Measurements from ENCODE around the gene BRF1. TPM values are rescaled to one million over a fixed set of nuclear protein-coding genes. Genes with fewer than 3 reads are reported as not detected.

BRF1 gene
- total RNA-seq, 1 experiment from 2014 or later, result 41.2 TPM

DNA sequence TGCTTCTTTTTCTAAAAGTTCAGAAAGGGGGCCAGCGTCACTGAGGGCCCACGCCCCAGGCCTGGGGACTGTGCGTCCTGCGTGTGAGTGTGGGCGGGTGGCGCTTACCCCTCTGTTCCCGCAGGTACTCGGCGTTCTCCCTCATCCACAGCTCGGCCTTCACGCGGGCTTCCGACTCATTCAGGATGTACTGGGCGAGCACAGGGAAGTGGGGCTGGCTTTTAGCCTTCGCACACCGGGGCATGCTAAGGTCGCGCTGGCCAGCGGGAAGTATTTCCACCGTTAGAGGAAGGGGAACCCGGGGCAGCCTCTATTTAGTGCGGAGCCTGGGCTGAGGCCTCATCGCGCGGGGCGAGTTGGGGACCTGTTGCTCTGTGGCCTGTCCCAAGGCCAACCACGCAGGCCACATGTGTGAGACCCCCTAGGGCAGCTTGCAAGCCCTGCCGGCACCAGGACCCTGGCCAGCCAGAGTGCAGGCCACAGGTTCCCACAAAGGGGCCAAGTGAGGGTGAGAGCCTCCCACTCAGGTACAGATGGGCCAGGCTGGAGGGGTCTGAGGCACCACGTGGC, 81.7 kb downstream of the BRF1 start:
- ChIA-PET CTCF (no interaction called here), POLR2A (no interaction called here), RAD21 (ENCODE audit: low non-redundant PET in 1 of 2, low total read pairs in 2 of 2, uncharacterized antibody in 2 of 2, unreplicated experiment in 2 of 2) (no interaction called here)
- H3K9ac ChIP-seq (ENCODE audit: low read length), result no peak overlapping the region
- H2AFZ ChIP-seq (ENCODE audit: low read depth, low read length, poor library complexity, severe bottlenecking), result no peak overlapping the region
- no peaks in the 10 kb centered on the region for H3K9me2 ChIP-seq (ENCODE audit: insufficient read depth)
- H3K4me2 ChIP-seq (ENCODE audit: low read length), result no peak overlapping the region
- H3K79me2 ChIP-seq (ENCODE audit: insufficient read depth, low read length), result no peaks in the 10 kb centered on the region
- no peaks in the 10 kb centered on the region for H4K20me1 ChIP-seq (ENCODE audit: insufficient read depth)
- H3K36me3 ChIP-seq (ENCODE audit: control insufficient read depth in 1 of 2, insufficient read depth in 2 of 2, low read length in 2 of 2), result peaks cover 7 to 10% of the 10 kb centered on the region in 2 experiments; a peak in 3 of 4 replicates
- no peaks in the 10 kb centered on the region for H3K9me3 ChIP-seq (ENCODE audit: control insufficient read depth in 1 of 2, insufficient read depth in 1 of 2, low read depth in 1 of 2, low read length in 2 of 2)
- H3K4me1 ChIP-seq (ENCODE audit: control insufficient read depth in 1 of 2, insufficient read depth in 2 of 2, low read length in 2 of 2), result no peaks in the 10 kb centered on the region
- no peak for DNase-seq (ENCODE audit: low read depth, low spot score)
- H3K27ac ChIP-seq (ENCODE audit: low read depth, low read length), result no peak overlapping the region
- intact Hi-C loops (cut with micrococcal nuclease), result no loop called here
- no peaks in the 10 kb centered on the region for H3K27me3 ChIP-seq (ENCODE audit: insufficient read depth, low read length)
- TF ChIP-seq, protein P1, sequence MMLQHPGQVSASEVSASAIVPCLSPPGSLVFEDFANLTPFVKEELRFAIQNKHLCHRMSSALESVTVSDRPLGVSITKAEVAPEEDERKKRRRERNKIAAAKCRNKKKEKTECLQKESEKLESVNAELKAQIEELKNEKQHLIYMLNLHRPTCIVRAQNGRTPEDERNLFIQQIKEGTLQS (IDR thresholded peaks at IDR 0.05), result no peak
- TF ChIP-seq CBX3 (IDR thresholded peaks at IDR 0.05; ENCODE audit: low read depth) (no peak), ZNF274 (IDR thresholded peaks at IDR 0.05; ENCODE audit: low read depth, low read length) (no peak), SRF (IDR thresholded peaks at IDR 0.05; ENCODE audit: low read depth) (no peak), CEBPB (IDR thresholded peaks at IDR 0.05; ENCODE audit: low read depth) (no peak), EZH2phosphoT487 (IDR thresholded peaks at IDR 0.05; ENCODE audit: borderline replicate concordance) (no peak), POLR2A (IDR thresholded peaks at IDR 0.05; ENCODE audit: borderline replicate concordance, extremely low read depth, insufficient read depth, insufficient read length) (no peak), REST (IDR thresholded peaks at IDR 0.05; ENCODE audit: low read depth) (no peak), JUND (IDR thresholded peaks at IDR 0.05) (no peak), TCF7L2 (IDR thresholded peaks at IDR 0.05; ENCODE audit: borderline replicate concordance, extremely low read depth, insufficient read depth, insufficient read length) (no peak), RAD21 (IDR thresholded peaks at IDR 0.05; ENCODE audit: low read depth) (no peak), POLR2AphosphoS5 (IDR thresholded peaks at IDR 0.05; ENCODE audit: low read depth, low read length) (no peak), YY1 (IDR thresholded peaks at IDR 0.05; ENCODE audit: extremely low read depth, insufficient replicate concordance, low read depth, low read length) (no peak), ELF1 (IDR thresholded peaks at IDR 0.05; ENCODE audit: borderline replicate concordance, low read depth) (no peak), SIN3A (IDR thresholded peaks at IDR 0.05; ENCODE audit: low read depth) (no peak), EGR1 (IDR thresholded peaks at IDR 0.05; ENCODE audit: low read depth) (no peak)
- TF ChIP-seq, protein P2, sequence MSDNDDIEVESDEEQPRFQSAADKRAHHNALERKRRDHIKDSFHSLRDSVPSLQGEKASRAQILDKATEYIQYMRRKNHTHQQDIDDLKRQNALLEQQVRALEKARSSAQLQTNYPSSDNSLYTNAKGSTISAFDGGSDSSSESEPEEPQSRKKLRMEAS (IDR thresholded peaks at IDR 0.05), result no peak
- TF ChIP-seq, protein P3, sequence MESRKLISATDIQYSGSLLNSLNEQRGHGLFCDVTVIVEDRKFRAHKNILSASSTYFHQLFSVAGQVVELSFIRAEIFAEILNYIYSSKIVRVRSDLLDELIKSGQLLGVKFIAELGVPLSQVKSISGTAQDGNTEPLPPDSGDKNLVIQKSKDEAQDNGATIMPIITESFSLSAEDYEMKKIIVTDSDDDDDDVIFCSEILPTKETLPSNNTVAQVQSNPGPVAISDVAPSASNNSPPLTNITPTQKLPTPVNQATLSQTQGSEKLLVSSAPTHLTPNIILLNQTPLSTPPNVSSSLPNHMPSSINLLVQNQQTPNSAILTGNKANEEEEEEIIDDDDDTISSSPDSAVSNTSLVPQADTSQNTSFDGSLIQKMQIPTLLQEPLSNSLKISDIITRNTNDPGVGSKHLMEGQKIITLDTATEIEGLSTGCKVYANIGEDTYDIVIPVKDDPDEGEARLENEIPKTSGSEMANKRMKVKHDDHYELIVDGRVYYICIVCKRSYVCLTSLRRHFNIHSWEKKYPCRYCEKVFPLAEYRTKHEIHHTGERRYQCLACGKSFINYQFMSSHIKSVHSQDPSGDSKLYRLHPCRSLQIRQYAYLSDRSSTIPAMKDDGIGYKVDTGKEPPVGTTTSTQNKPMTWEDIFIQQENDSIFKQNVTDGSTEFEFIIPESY (IDR thresholded peaks at IDR 0.05; ENCODE audit: extremely low read depth, insufficient replicate concordance, low read length), result no peak
- TF ChIP-seq, protein P4, sequence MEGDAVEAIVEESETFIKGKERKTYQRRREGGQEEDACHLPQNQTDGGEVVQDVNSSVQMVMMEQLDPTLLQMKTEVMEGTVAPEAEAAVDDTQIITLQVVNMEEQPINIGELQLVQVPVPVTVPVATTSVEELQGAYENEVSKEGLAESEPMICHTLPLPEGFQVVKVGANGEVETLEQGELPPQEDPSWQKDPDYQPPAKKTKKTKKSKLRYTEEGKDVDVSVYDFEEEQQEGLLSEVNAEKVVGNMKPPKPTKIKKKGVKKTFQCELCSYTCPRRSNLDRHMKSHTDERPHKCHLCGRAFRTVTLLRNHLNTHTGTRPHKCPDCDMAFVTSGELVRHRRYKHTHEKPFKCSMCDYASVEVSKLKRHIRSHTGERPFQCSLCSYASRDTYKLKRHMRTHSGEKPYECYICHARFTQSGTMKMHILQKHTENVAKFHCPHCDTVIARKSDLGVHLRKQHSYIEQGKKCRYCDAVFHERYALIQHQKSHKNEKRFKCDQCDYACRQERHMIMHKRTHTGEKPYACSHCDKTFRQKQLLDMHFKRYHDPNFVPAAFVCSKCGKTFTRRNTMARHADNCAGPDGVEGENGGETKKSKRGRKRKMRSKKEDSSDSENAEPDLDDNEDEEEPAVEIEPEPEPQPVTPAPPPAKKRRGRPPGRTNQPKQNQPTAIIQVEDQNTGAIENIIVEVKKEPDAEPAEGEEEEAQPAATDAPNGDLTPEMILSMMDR (IDR thresholded peaks at IDR 0.05 in 2 of 3, conservative IDR thresholded peaks at IDR 0.05 in 1 of 3; ENCODE audit: borderline replicate concordance in 1 of 3, insufficient read depth in 1 of 3, low read depth in 2 of 3, low read length in 2 of 3), result no peak
- ATAC-seq, result no peak
- H3K4me3 ChIP-seq (replicated peaks in 1 of 2; ENCODE audit: low read depth in 1 of 2, low read length in 2 of 2), result no peak overlapping the region
- BruUV-seq (replicated peaks), result no TSS peak

All from HCT116 (cell line).